ENCODE measurements around the gene RIGI. TPM values are rescaled to one million over a fixed set of nuclear protein-coding genes. Genes with fewer than 3 reads are reported as not detected.
"Not testable (repeated sequence)": the region's sequence is repeated elsewhere in the genome, so short reads cannot be mapped to it uniquely, and the experiment has no call there.

Gene RIGI
- total and polyA plus RNA-seq, 2 experiments from 2014 or later = 2.5 to 5.9 TPM

DNA sequence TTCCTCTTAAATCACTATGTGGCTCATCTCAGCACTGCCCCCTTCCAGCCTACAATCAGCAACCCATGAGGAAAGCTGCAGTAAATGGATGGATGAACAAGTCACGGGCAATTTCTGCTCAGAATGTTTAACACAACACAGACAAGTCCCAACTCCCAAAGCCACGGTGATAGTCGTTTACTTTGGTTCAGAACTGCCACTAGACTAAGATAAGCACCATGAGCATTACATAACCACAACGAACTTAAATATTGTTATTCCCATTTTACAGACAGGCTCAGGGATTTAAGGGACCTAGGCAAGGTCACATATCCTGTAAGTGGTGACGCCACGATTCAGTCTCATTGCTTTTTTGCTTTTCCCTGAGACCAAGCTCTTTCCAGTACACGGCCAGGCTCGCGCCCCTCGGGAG, 24.2 kb upstream of the RIGI start:
- Histone ChIP-seq H2AFZ (peak overlapping the region; percentile 30), H3K4me1 (ENCODE audit: insufficient read depth) (peaks cover 17% of the 10 kb centered on the region), H3K36me3 (replicated peaks; ENCODE audit: insufficient read depth, low read depth) (no peaks in the 10 kb centered on the region), H3K9me3 (ENCODE audit: low read depth) (no peaks in the 10 kb centered on the region), H3K4me3 (peak overlapping the region; percentile 66), H3K9me2 (replicated peaks; ENCODE audit: insufficient read depth) (no peaks in the 10 kb centered on the region), H3K27me3 (no peaks in the 10 kb centered on the region), H4K20me1 (ENCODE audit: insufficient read depth, poor library complexity, severe bottlenecking) (peaks cover 44% of the 10 kb centered on the region), H3K4me2 (peak overlapping the region; percentile 76), H3K79me2 (peaks cover 67% of the 10 kb centered on the region), H3K27ac (peak overlapping the region; percentile 87)
- DNase-seq (ENCODE audit: low spot score) = peak; percentile 46
- TF ChIP-seq EZH2phosphoT487 (IDR thresholded peaks at IDR 0.05; ENCODE audit: low read depth, severe bottlenecking, unreplicated experiment) (no peak), EZH2 (IDR thresholded peaks at IDR 0.05; ENCODE audit: borderline replicate concordance) (no peak)
- TF ChIP-seq, protein P1, sequence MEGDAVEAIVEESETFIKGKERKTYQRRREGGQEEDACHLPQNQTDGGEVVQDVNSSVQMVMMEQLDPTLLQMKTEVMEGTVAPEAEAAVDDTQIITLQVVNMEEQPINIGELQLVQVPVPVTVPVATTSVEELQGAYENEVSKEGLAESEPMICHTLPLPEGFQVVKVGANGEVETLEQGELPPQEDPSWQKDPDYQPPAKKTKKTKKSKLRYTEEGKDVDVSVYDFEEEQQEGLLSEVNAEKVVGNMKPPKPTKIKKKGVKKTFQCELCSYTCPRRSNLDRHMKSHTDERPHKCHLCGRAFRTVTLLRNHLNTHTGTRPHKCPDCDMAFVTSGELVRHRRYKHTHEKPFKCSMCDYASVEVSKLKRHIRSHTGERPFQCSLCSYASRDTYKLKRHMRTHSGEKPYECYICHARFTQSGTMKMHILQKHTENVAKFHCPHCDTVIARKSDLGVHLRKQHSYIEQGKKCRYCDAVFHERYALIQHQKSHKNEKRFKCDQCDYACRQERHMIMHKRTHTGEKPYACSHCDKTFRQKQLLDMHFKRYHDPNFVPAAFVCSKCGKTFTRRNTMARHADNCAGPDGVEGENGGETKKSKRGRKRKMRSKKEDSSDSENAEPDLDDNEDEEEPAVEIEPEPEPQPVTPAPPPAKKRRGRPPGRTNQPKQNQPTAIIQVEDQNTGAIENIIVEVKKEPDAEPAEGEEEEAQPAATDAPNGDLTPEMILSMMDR (IDR thresholded peaks at IDR 0.05; ENCODE audit: poor library complexity) = no peak
- WGBS (ENCODE audit: low lambda C conversion rate, missing lambda C conversion rate) = 1% methylated on average over 10 of the region's 10 CpGs

DNA sequence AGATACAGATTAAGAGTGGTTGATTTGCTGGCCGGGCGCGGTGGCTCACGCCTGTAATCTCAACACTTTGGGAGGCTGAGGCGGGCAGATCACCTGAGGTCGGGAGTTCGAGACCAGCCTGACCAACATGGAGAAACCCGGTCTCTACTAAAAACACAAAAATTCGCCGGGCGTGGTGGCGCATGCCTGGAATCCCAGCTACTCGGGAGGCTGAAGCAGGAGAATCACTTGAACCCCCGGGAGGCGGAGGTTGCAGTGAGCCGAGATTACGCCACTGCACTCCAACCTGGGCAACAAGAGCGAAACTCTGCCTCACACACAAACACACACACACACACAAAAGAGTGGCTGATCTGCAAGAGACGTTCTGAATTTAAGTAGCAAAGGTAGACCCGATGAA, 22.2 kb upstream of the RIGI start:
- H3K9me3 ChIP-seq (ENCODE audit: low read depth); H3K36me3 ChIP-seq (replicated peaks; ENCODE audit: insufficient read depth, low read depth); DNase-seq (ENCODE audit: low spot score); H3K9me2 ChIP-seq (replicated peaks; ENCODE audit: insufficient read depth); H3K27me3 ChIP-seq; H3K4me3 ChIP-seq; H2AFZ ChIP-seq; H3K27ac ChIP-seq; H3K4me2 ChIP-seq: not testable (repeated sequence)
- peaks cover 10% of the 10 kb centered on the region for H3K4me1 ChIP-seq (ENCODE audit: insufficient read depth)
- peaks cover 75% of the 10 kb centered on the region for H3K79me2 ChIP-seq
- 97% methylated on average over 20 of the region's 20 CpGs for WGBS (ENCODE audit: low lambda C conversion rate, missing lambda C conversion rate)
- peaks cover 62% of the 10 kb centered on the region for H4K20me1 ChIP-seq (ENCODE audit: insufficient read depth, poor library complexity, severe bottlenecking)

DNA sequence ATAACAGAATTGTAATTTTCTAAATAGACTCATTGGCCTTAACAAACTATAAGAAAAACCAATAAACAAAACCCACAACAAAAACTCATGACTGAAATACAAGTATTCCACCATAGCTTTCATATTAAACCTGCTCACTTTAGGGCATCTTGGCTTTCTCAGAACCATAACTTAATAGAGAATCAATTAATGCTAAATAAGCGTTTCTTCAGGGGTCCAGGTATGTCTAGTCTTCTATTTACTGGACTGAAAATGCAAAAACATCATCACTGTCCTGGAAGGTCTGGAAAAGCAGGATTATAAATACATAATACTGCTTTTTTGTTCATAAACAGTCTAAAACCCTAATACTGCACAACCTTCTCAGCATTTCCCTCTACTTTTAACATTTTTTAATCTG, 19.9 kb upstream of the RIGI start:
- no peak for DNase-seq (ENCODE audit: low spot score)
- WGBS (ENCODE audit: low lambda C conversion rate, missing lambda C conversion rate) = 100% methylated on average over 1 of the region's 1 CpG
- H4K20me1 ChIP-seq (ENCODE audit: insufficient read depth, poor library complexity, severe bottlenecking) = peaks cover 69% of the 10 kb centered on the region
- TF ChIP-seq, protein P1 (IDR thresholded peaks at IDR 0.05; ENCODE audit: poor library complexity) = no peak
- TF ChIP-seq EZH2phosphoT487 (IDR thresholded peaks at IDR 0.05; ENCODE audit: low read depth, severe bottlenecking, unreplicated experiment) (no peak), EZH2 (IDR thresholded peaks at IDR 0.05; ENCODE audit: borderline replicate concordance) (no peak)
- peaks cover 10% of the 10 kb centered on the region for H3K4me1 ChIP-seq (ENCODE audit: insufficient read depth)
- H3K36me3 ChIP-seq (replicated peaks; ENCODE audit: insufficient read depth, low read depth) = peaks cover 3% of the 10 kb centered on the region
- no peaks in the 10 kb centered on the region for H3K27me3 ChIP-seq
- no peak overlapping the region for H3K4me2 ChIP-seq
- no peak overlapping the region for H3K27ac ChIP-seq
- no peaks in the 10 kb centered on the region for H3K9me3 ChIP-seq (ENCODE audit: low read depth)
- H3K79me2 ChIP-seq = peaks cover 95% of the 10 kb centered on the region
- no peaks in the 10 kb centered on the region for H3K9me2 ChIP-seq (replicated peaks; ENCODE audit: insufficient read depth)
- no peak overlapping the region for H3K4me3 ChIP-seq
- no peak overlapping the region for H2AFZ ChIP-seq

DNA sequence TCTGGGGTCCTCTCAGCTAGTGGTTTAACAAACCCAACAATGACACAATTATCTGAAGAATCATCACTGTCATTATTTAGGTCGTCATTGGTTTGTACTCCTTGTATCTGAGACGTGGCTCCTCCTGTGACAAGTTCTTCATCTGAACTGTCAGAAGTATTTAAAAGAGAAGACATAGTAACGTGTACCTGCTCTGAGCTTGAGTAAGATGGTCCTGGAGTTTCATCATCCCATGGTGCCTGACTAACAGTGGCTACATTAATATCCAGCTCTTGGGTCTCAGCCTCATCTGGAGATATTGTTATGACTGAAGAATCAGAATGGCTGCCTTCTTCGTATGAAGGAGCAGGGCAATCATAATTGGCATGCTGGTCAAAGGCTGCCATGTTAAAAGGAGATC, 17.1 kb upstream of the RIGI start:
- H3K27ac ChIP-seq = no peak overlapping the region
- peaks cover 50% of the 10 kb centered on the region for H4K20me1 ChIP-seq (ENCODE audit: insufficient read depth, poor library complexity, severe bottlenecking)
- 97% methylated on average over 4 of the region's 4 CpGs for WGBS (ENCODE audit: low lambda C conversion rate, missing lambda C conversion rate)
- TF ChIP-seq EZH2phosphoT487 (IDR thresholded peaks at IDR 0.05; ENCODE audit: low read depth, severe bottlenecking, unreplicated experiment) (no peak), EZH2 (IDR thresholded peaks at IDR 0.05; ENCODE audit: borderline replicate concordance) (no peak)
- TF ChIP-seq, protein P1 (IDR thresholded peaks at IDR 0.05; ENCODE audit: poor library complexity) = no peak
- H3K4me3 ChIP-seq = no peak overlapping the region
- H3K9me3 ChIP-seq (ENCODE audit: low read depth) = no peaks in the 10 kb centered on the region
- H2AFZ ChIP-seq = no peak overlapping the region
- H3K4me1 ChIP-seq (ENCODE audit: insufficient read depth) = no peaks in the 10 kb centered on the region
- H3K4me2 ChIP-seq = no peak overlapping the region
- DNase-seq (ENCODE audit: low spot score) = no peak
- peaks cover 72% of the 10 kb centered on the region for H3K79me2 ChIP-seq
- H3K9me2 ChIP-seq (replicated peaks; ENCODE audit: insufficient read depth) = no peaks in the 10 kb centered on the region
- H3K27me3 ChIP-seq = no peaks in the 10 kb centered on the region
- H3K36me3 ChIP-seq (replicated peaks; ENCODE audit: insufficient read depth, low read depth) = peaks cover 3% of the 10 kb centered on the region

All from hepatocyte (in vitro differentiated cells).